Neuronal stem cell (in vitro differentiated cells): Measurements from ENCODE around the gene PCDHGA9.
A peak's percentile ranks its signal among the peaks of the same experiment; 100 is the strongest.

Experiments used
- DNase-seq: peaks from one replicate; pipeline ENCODE4 v3.0.0-alpha.2; 2013; ENCODE audit warnings: low spot score
- H2AFZ ChIP-seq: one replicate; pipeline ENCODE4 v1.6.1; 2013; ENCODE audit warnings: mild to moderate bottlenecking, low read length, inconsistent platforms
- H2AK5ac ChIP-seq: 2 replicates; pipeline ENCODE4 v1.6.1; 2013; ENCODE audit warnings: low read depth, mild to moderate bottlenecking, inconsistent platforms, low read length, moderate library complexity, mixed read lengths
- H2BK120ac ChIP-seq: 2 replicates; pipeline ENCODE4 v1.6.1; 2013; ENCODE audit warnings: low read depth, mild to moderate bottlenecking, inconsistent platforms, low read length, moderate library complexity, mixed read lengths
- H2BK12ac ChIP-seq: one replicate; pipeline ENCODE4 v1.6.1; 2013; ENCODE audit warnings: low read length, inconsistent platforms
- H2BK15ac ChIP-seq: 2 replicates; pipeline ENCODE4 v1.6.1; 2013; ENCODE audit warnings: mild to moderate bottlenecking, low read length, inconsistent platforms, mixed read lengths
- H2BK5ac ChIP-seq: one replicate; pipeline ENCODE4 v1.6.1; 2013; ENCODE audit warnings: inconsistent platforms, mild to moderate bottlenecking, low read length, moderate library complexity
- H3K14ac ChIP-seq: one replicate; pipeline ENCODE4 v1.6.1; 2013; ENCODE audit warnings: low read length, inconsistent platforms
- H3K18ac ChIP-seq: 2 replicates; pipeline ENCODE4 v1.6.1; 2013; ENCODE audit warnings: low read length, inconsistent platforms
- H3K23ac ChIP-seq: 2 replicates; pipeline ENCODE4 v1.6.1; 2013; ENCODE audit warnings: low read depth, mild to moderate bottlenecking, mixed read lengths, low read length, inconsistent platforms; ENCODE audit not compliant: poor library complexity
- H3K27ac ChIP-seq: replicated peaks from 3 replicates; pipeline ENCODE4 v1.5.1; 2013; ENCODE audit warnings: low read length, inconsistent platforms
- H3K27me3 ChIP-seq, 3 experiments: 2 replicates each; pipeline ENCODE4 v1.6.1; 2013; ENCODE audit warnings: low read length in 3 of 3, mild to moderate bottlenecking in 2 of 3, inconsistent platforms in 1 of 3, low read depth in 1 of 3, mixed read lengths in 1 of 3, moderate library complexity in 1 of 3; ENCODE audit not compliant: control insufficient read depth in 3 of 3, insufficient read depth in 3 of 3
- H3K36me3 ChIP-seq, 2 donors: replicated peaks in 1 of 2; 2 replicates each; pipeline ENCODE4 v1.6.1; 2013; ENCODE audit warnings: low read length in 2 of 2; ENCODE audit not compliant: control insufficient read depth in 2 of 2, insufficient read depth in 2 of 2
- H3K4ac ChIP-seq: 2 replicates; pipeline ENCODE4 v1.6.1; 2013; ENCODE audit warnings: inconsistent platforms, mild to moderate bottlenecking, low read length, moderate library complexity
- H3K4me1 ChIP-seq, 2 donors: 1 replicate in 1 of 2; 2 replicates in 1 of 2; pipeline ENCODE4 v1.6.1; 2013; ENCODE audit warnings: low read length in 2 of 2, low read depth in 1 of 2; ENCODE audit not compliant: control insufficient read depth in 2 of 2, insufficient read depth in 1 of 2
- H3K4me2 ChIP-seq: one replicate; pipeline ENCODE4 v1.6.1; 2013; ENCODE audit warnings: mild to moderate bottlenecking, low read length, inconsistent platforms; ENCODE audit not compliant: insufficient read depth, poor library complexity, severe bottlenecking
- H3K4me3 ChIP-seq, 2 donors: 2 replicates each; pipeline ENCODE4 v1.5.1; 2013; ENCODE audit warnings: low read length in 2 of 2, mild to moderate bottlenecking in 2 of 2, inconsistent platforms in 1 of 2, moderate library complexity in 1 of 2
- H3K79me1 ChIP-seq: one replicate; pipeline ENCODE4 v1.6.1; 2013; ENCODE audit warnings: low read depth, mild to moderate bottlenecking, inconsistent platforms, low read length, moderate library complexity
- H3K9ac ChIP-seq: one replicate; pipeline ENCODE4 v1.6.1; 2013; ENCODE audit warnings: mild to moderate bottlenecking, low read depth, low read length, inconsistent platforms; ENCODE audit not compliant: poor library complexity
- H3K9me3 ChIP-seq, 2 donors: replicated peaks in 1 of 2; 2 replicates each; pipeline versions ENCODE3 to v1.6.1; 2013; ENCODE audit warnings: low read length in 2 of 2, mild to moderate bottlenecking in 2 of 2, inconsistent platforms in 1 of 2, low read depth in 1 of 2, mixed read lengths in 1 of 2, moderate library complexity in 1 of 2; ENCODE audit not compliant: control insufficient read depth in 2 of 2, insufficient read depth in 1 of 2
- H4K8ac ChIP-seq: one replicate; pipeline ENCODE4 v1.6.1; 2013; ENCODE audit warnings: low read depth, mild to moderate bottlenecking, inconsistent platforms, low read length, moderate library complexity
- H4K91ac ChIP-seq: one replicate; pipeline ENCODE4 v1.6.1; 2013; ENCODE audit warnings: low read length, low read depth, mild to moderate bottlenecking, inconsistent platforms; ENCODE audit not compliant: poor library complexity
- WGBS, 2 donors: extraction: QIAGEN DNeasy Blood & Tissue Kit; methylation state at CpG; one replicate each; pipeline ENCODE4 v1.1.7; 2013; ENCODE audit warnings: missing lambda C conversion rate in 2 of 2, mixed read lengths in 1 of 2; ENCODE audit not compliant: insufficient read length in 2 of 2, insufficient replicate concordance in 1 of 2; ENCODE audit errors: extremely low coverage in 2 of 2; 5-methylcytosine and 5-hydroxymethylcytosine counted together

Gene PCDHGA9

GRCh38 chr5:141363952-141364660 is 38.5 kb upstream of the PCDHGA9 start, which contains the start of gene PCDHGA5:
Gene PCDHGA5 (plus strand): TSS chr5:141364162. CDS start chr5:141364331, 169 bp downstream.
- H3K4ac ChIP-seq, result no peak within 1 kb of the TSS
- H2BK12ac ChIP-seq, result no peak within 1 kb of the TSS
- WGBS, 2 donors, result no CpG with 5 or more reads among the region's 34 CpGs
- no peak within 1 kb of the TSS for H4K91ac ChIP-seq
- H2AK5ac ChIP-seq, result no peak within 1 kb of the TSS
- H3K36me3 ChIP-seq, result peaks cover 0 to 2% of the 10 kb centered on the region in 2 donors
- H3K9me3 ChIP-seq, result peaks cover 30 to 45% of the 10 kb centered on the region in 2 donors
- H3K18ac ChIP-seq, result no peak within 1 kb of the TSS
- H3K23ac ChIP-seq, result no peak within 1 kb of the TSS
- no peak within 1 kb of the TSS for H3K4me3 ChIP-seq
- H3K4me2 ChIP-seq, result no peak within 1 kb of the TSS
- H3K27ac ChIP-seq, result no peak within 1 kb of the TSS
- no peak within 1 kb of the TSS for H2BK120ac ChIP-seq
- H2BK5ac ChIP-seq, result no peak within 1 kb of the TSS
- no peak within 1 kb of the TSS for H4K8ac ChIP-seq
- H3K27me3 ChIP-seq, result no peaks in the 10 kb centered on the region
- no peak within 1 kb of the TSS for H2BK15ac ChIP-seq
- peaks cover 2% of the 10 kb centered on the region for H3K79me1 ChIP-seq
- H3K4me1 ChIP-seq, result no peaks in the 10 kb centered on the region
- H3K14ac ChIP-seq, result no peak within 1 kb of the TSS
- no peak for DNase-seq
- H2AFZ ChIP-seq, result no peak within 1 kb of the TSS
- H3K9ac ChIP-seq, result no peak within 1 kb of the TSS

- Histone ChIP-seq H3K27me3 (no peaks in the 10 kb centered on the region), H2BK12ac (no peak overlapping the region), H3K9me3 (peaks cover 30 to 43% of the 10 kb centered on the region in 2 donors), H3K9ac (peak overlapping the region; percentile 44), H3K14ac (peak overlapping the region; percentile 31), H2BK120ac (no peak overlapping the region), H3K79me1 (peaks cover 2% of the 10 kb centered on the region), H3K27ac (no peak overlapping the region), H2BK15ac (no peak overlapping the region), H2AK5ac (no peak overlapping the region), H3K4ac (no peak overlapping the region), H4K8ac (peak overlapping the region; percentile 92), H2AFZ (no peak overlapping the region), H3K36me3 (peaks cover 0 to 2% of the 10 kb centered on the region in 2 donors), H3K4me1 (no peaks in the 10 kb centered on the region), H3K23ac (peak overlapping the region; percentile 80), H4K91ac (no peak overlapping the region), H3K4me3 (no peak overlapping the region), H3K4me2 (no peak overlapping the region), H2BK5ac (peak overlapping the region; percentile 57), H3K18ac (peak overlapping the region; percentile 27)
- DNase-seq, result no peak
- no CpG with 5 or more reads among the region's 46 CpGs for WGBS, 2 donors
Observed at GRCh38 chr5:141366016-141366896, 36.3 kb upstream of the PCDHGA9 start.

DNA sequence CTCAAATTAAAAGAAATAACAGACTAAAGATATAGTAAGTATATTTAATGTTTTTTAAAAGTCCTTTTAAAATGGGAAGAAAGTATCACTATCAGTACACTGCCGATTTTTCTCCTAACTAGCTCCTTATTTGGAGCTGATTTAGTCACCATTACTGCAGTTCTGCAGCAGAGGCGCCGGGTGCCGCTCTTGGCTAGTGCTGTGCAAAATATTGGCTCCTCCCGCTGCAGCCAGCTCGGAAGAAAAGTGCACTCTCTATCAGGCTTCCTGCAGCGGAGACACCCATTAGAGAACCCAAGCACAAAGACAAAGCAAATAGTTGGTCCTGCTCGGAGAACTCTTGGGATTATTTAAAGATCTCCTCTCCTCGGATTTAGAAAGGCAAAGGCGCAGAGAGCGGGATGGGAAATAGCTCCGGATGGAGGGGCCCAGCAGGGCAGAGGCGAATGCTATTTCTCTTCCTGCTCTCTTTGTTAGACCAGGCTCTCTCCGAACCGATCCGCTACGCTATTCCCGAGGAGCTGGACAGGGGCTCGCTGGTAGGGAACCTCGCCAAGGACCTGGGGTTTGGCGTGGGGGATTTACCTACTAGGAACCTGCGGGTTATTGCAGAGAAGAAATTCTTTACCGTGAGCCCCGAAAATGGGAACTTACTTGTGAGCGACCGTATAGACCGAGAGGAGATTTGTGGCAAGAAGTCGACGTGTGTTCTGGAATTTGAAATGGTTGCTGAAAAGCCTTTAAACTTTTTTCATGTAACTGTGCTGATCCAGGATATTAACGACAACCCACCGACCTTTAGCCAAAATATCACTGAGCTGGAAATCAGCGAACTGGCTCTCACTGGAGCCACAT is 32.4 kb upstream of the PCDHGA9 start, which contains the start of gene PCDHGB3:
Gene PCDHGB3, plus strand, starts transcription at position 249 of the 855 bp plus-strand sequence. Its CDS starts 153 bp downstream, at position 402.
- Histone ChIP-seq H3K4me3 (no peak within 1 kb of the TSS), H3K23ac (no peak within 1 kb of the TSS), H3K4ac (no peak within 1 kb of the TSS), H2BK15ac (no peak within 1 kb of the TSS), H2AFZ (peak within 1 kb of the TSS; percentile 29), H3K27ac (no peak within 1 kb of the TSS), H3K18ac (peak within 1 kb of the TSS; percentile 53), H4K91ac (no peak within 1 kb of the TSS), H2BK5ac (no peak within 1 kb of the TSS), H2BK12ac (no peak within 1 kb of the TSS), H3K27me3 (no peaks in the 10 kb centered on the region), H2BK120ac (no peak within 1 kb of the TSS), H3K9me3 (peaks cover 39 to 55% of the 10 kb centered on the region in 2 donors), H3K36me3 (peaks cover 0 to 2% of the 10 kb centered on the region in 2 donors), H3K14ac (no peak within 1 kb of the TSS), H3K4me1 (no peaks in the 10 kb centered on the region), H4K8ac (no peak within 1 kb of the TSS), H3K79me1 (peaks cover 2% of the 10 kb centered on the region), H3K4me2 (no peak within 1 kb of the TSS), H3K9ac (no peak within 1 kb of the TSS), H2AK5ac (no peak within 1 kb of the TSS)
- no CpG with 5 or more reads among the region's 32 CpGs for WGBS, 2 donors
- DNase-seq, result no peak
